Testis (tissue), 3 donors: Measurements from ENCODE around the gene TACR1. TPM values are rescaled to one million over a fixed set of nuclear protein-coding genes. Genes with fewer than 3 reads are reported as not detected.

Experiments
- DNase-seq: peaks from one replicate; pipeline ENCODE4 v3.0.0-alpha.2; 2019
- H3K27ac ChIP-seq, 2 donors: fragments of 200-600 bp; sonication (generic); one replicate each; pipeline ENCODE4 v1.5.1; 2019
- H3K27me3 ChIP-seq: fragments of 200-600 bp; sonication (generic); one replicate; pipeline ENCODE4 v1.5.1; 2019
- H3K36me3 ChIP-seq: fragments of 200-600 bp; sonication (generic); one replicate; pipeline ENCODE4 v1.5.1; 2017; ENCODE audit warnings: low read depth; ENCODE audit errors: missing control alignments
- H3K4me1 ChIP-seq: fragments of 200-600 bp; sonication (generic); one replicate; pipeline ENCODE4 v1.5.1; 2019
- H3K4me3 ChIP-seq, 2 donors: fragments of 200-600 bp; sonication (generic); one replicate each; pipeline ENCODE4 v1.5.1; 2017 to 2019
- H3K9me3 ChIP-seq: fragments of 200-600 bp; sonication (generic); one replicate; pipeline ENCODE4 v1.5.1; 2017
- CTCF ChIP-seq, 3 experiments: fragments of 450-650 bp in 2 of 3; fragments of 200-600 bp in 1 of 3; sonication (generic) in 1 of 3; IDR thresholded peaks; one replicate each; pipeline ENCODE4 v1.5.1; 2016 to 2019; ENCODE audit warnings: antibody characterized with exemption in 3 of 3, mild to moderate bottlenecking in 2 of 3, moderate library complexity in 1 of 3
- POLR2A ChIP-seq: fragments of 450-650 bp; IDR thresholded peaks from one replicate; pipeline ENCODE4 v1.6.1; 2017; ENCODE audit warnings: antibody characterized with exemption, mild to moderate bottlenecking, moderate library complexity
- WGBS, 2 donors: methylation state at CpG; one replicate each; pipeline ENCODE4 v1.1.5; 2018; 5-methylcytosine and 5-hydroxymethylcytosine counted together
- intact Hi-C: fragments of 100-400 bp; cut with DNase I; formaldehyde crosslinking; loops from one replicate; pipeline ENCODE4 v1.15.1; 2023; ENCODE audit warnings: low total_unique reads
- polyA plus RNA-seq: library from polyadenylated mRNA; stranded (reverse); fragments of 350-450 nt; fragmentation: Illumina TruSeq; extraction: RNeasy Lipid Tissue Mini Kit (QIAGEN cat#74804); gene quantifications from one replicate; pipeline ENCODE4 v1.2.3, GENCODE V29; 2014; ENCODE audit warnings: low read depth, low replicate concordance; ENCODE audit not compliant: insufficient read depth
- total RNA-seq, 2 donors: library from RNA; depleted of rRNA; stranded (reverse); fragments of >200 nt; gene quantifications; one replicate each; pipeline ENCODE4 v1.2.3, GENCODE V29; 2016

The TACR1 gene
- total and polyA plus RNA-seq, 3 donors from 2014 or later: 0.06 to 0.47 (median 0.38) TPM

DNA sequence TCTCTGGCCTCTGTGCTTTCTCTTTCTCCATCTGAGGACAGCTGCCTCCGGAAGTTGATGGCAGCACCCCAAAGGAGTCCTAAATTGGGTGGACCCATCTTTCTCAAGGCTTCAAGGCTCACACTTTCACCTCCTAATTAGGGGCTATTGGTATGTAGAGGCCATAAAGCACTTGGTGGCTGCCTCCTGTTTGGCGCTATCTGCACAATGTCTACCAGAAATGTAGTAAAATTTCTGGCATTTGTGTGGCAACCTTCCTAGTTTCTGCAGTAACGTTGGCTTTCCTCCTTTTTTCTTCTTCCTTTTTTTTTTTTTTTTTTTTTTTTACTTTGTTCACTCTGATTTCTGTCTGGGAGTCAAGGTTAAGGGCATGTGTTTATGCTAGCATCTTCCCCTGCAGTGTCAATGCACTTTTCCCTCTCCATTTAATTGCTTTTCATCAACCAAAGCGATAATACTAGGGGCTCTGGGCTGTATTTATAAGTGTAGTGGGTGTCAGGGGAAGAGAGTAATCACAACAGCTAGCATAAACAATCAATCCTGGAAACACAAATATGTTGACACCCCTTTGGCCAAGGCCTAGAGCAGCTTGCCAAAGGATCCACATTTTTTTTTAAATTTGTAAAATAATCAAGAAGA is 86.0 kb downstream of the TACR1 start:
- Histone ChIP-seq H3K4me3 (no peak overlapping the region), H3K4me1 (no peaks in the 10 kb centered on the region), H3K27me3 (no peaks in the 10 kb centered on the region), H3K9me3 (no peaks in the 10 kb centered on the region), H3K36me3 (no peaks in the 10 kb centered on the region), H3K27ac (no peak overlapping the region)
- WGBS, 2 donors: 59 to 65% methylated on average over 4 of the region's 4 CpGs
- DNase-seq: no peak
- intact Hi-C loops: no loop called here
- TF ChIP-seq CTCF (IDR thresholded peaks at IDR 0.05) (no peak), POLR2A (no peak)

DNA sequence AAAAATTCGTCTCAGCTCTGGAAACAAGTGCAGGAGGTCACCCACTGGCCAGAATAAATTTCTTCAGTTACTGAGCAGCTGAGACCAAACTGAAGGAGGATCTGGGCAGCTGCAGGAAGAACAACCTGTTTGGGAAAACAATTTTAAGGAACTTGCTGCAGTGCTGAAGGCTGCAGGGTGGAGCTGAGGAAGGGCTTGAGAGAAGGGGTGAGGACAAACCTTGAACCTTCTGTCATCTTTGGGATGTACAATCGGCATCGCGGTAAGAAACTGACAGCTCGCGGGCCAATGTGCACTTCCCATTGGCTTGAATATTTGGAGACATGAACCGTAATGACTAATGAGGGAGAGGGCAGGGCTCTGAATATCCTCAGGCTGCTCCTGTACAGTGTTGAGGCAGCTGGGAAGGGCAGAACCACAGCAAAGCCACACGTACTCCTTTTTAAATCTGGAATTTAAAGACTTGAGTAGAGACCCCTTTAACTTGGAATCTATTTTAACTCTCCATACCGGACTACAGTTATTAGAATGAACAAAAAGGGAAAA is 90.3 kb downstream of the TACR1 start:
- Histone ChIP-seq H3K4me1 (no peaks in the 10 kb centered on the region), H3K4me3 (no peak overlapping the region), H3K9me3 (no peaks in the 10 kb centered on the region), H3K36me3 (no peaks in the 10 kb centered on the region), H3K27me3 (no peaks in the 10 kb centered on the region), H3K27ac (no peak overlapping the region)
- no peak for DNase-seq
- TF ChIP-seq CTCF (IDR thresholded peaks at IDR 0.05): no peak
- TF ChIP-seq POLR2A: no peak
- intact Hi-C loops: no loop called here
- WGBS, 2 donors: 34 to 37% methylated on average over 9 of the region's 9 CpGs

- Histone ChIP-seq H3K4me3 (no peak overlapping the region), H3K27ac (no peak overlapping the region), H3K9me3 (no peaks in the 10 kb centered on the region), H3K27me3 (no peaks in the 10 kb centered on the region), H3K36me3 (no peaks in the 10 kb centered on the region), H3K4me1 (no peaks in the 10 kb centered on the region)
- 96 to 97% methylated on average over 4 of the region's 4 CpGs for WGBS, 2 donors
- TF ChIP-seq POLR2A (no peak), CTCF (IDR thresholded peaks at IDR 0.05) (no peak)
- intact Hi-C loops: no loop called here
- no peak for DNase-seq
These were observed 97.3 kb downstream of the TACR1 start for GRCh38 chr2:75102011-75102410.

GRCh38 chr2:75100801-75101151 is 98.5 kb downstream of the TACR1 start:
- DNase-seq: no peak
- TF ChIP-seq POLR2A (no peak), CTCF (IDR thresholded peaks at IDR 0.05) (no peak)
- no peak overlapping the region for H3K4me3 ChIP-seq

More at GRCh38 chr2:75100801-75101151, 98.5 kb downstream of the TACR1 start:
- 77 to 81% methylated on average over 1 of the region's 1 CpG for WGBS, 2 donors
- no peaks in the 10 kb centered on the region for H3K27me3 ChIP-seq
- H3K36me3 ChIP-seq: no peaks in the 10 kb centered on the region
- H3K4me1 ChIP-seq: no peaks in the 10 kb centered on the region
- intact Hi-C loops: no loop called here
- H3K9me3 ChIP-seq: no peaks in the 10 kb centered on the region
- no peak overlapping the region for H3K27ac ChIP-seq
